HG03196 (cell line): ENCODE data around the gene SNX18.

Source experiments
- ATAC-seq: cut with Tn5 transposase; IDR thresholded peaks from one replicate; pipeline ENCODE4 v1.9.1; 2021; ENCODE audit not compliant: unreplicated experiment

SNX18 gene

GRCh38 chr5:54577937-54578653, 60.5 kb downstream of the SNX18 start:
- ATAC-seq = no peak

GRCh38 chr5:54579591-54580295, 62.2 kb downstream of the SNX18 start:
- no peak for ATAC-seq

- no peak for ATAC-seq
Observed at GRCh38 chr5:54580997-54581811, 63.6 kb downstream of the SNX18 start.

- ATAC-seq = no peak
Observed at GRCh38 chr5:54581831-54582548, 64.4 kb downstream of the SNX18 start.

- ATAC-seq = no peak
Observed at GRCh38 chr5:54586336-54586735, 68.8 kb downstream of the SNX18 start.

- ATAC-seq = no peak
Observed at GRCh38 chr5:54589786-54590185, 72.2 kb downstream of the SNX18 start.

- no peak for ATAC-seq
Observed at GRCh38 chr5:54590824-54591223, 73.3 kb downstream of the SNX18 start.

- ATAC-seq = no peak
Observed at GRCh38 chr5:54593779-54594178, 76.2 kb downstream of the SNX18 start.

- no peak for ATAC-seq
Observed at GRCh38 chr5:54594181-54594580, 76.6 kb downstream of the SNX18 start.

GRCh38 chr5:54595721-54596120, 78.2 kb downstream of the SNX18 start:
- no peak for ATAC-seq
